Right cardiac atrium (tissue), 5 donors: ENCODE measurements around the gene MAP1LC3A. TPM values are rescaled to one million over a fixed set of nuclear protein-coding genes. Genes with fewer than 3 reads are reported as not detected.
"Not testable (repeated sequence)": the region's sequence is repeated elsewhere in the genome, so short reads cannot be mapped to it uniquely, and the experiment has no call there.

Source experiments
- ATAC-seq, 2 donors: fragments of 200-7000 bp; cut with Tn5 transposase; one replicate each; pipeline versions ENCODE4 v1.8.0 to v1.9.1; 2020; ENCODE audit warnings: moderate library complexity in 2 of 2, mild to moderate bottlenecking in 1 of 2
- DNase-seq, 3 donors: peaks; one replicate each; pipeline ENCODE4 v3.0.0-alpha.2; 2020
- H3K27ac ChIP-seq: one replicate; pipeline ENCODE4 v1.5.1; 2013; ENCODE audit warnings: mild to moderate bottlenecking, low read length, control low read depth, moderate library complexity
- H3K27me3 ChIP-seq: one replicate; pipeline ENCODE4 v1.6.1; 2013; ENCODE audit not compliant: control insufficient read depth, insufficient read depth
- H3K4me1 ChIP-seq: one replicate; pipeline ENCODE4 v1.6.1; 2013; ENCODE audit warnings: low read length; ENCODE audit not compliant: control insufficient read depth, insufficient read depth
- H3K4me3 ChIP-seq: one replicate; pipeline ENCODE4 v1.5.1; 2013; ENCODE audit warnings: low read length, control low read depth
- H3K9me3 ChIP-seq: one replicate; pipeline ENCODE4 v1.6.1; 2013; ENCODE audit warnings: low read length; ENCODE audit not compliant: control insufficient read depth
- WGBS: extraction: QIAGEN DNeasy Blood & Tissue Kit; methylation state at CpG from one replicate; pipeline ENCODE4 v1.1.7; 2013; 5-methylcytosine and 5-hydroxymethylcytosine counted together
- intact Hi-C, 4 donors: fragments of 100-400 bp; cut with DNase I; formaldehyde crosslinking; loops; one replicate each; pipeline versions ENCODE4 v1.11.0 to v1.14.0; 2022 to 2023
- polyA plus RNA-seq: library from polyadenylated mRNA; stranded (reverse); fragments of 200-250 nt; gene quantifications from one replicate; pipeline ENCODE4 v1.2.3, GENCODE V29; 2013
- total RNA-seq, 4 donors: library from RNA; stranded (reverse); fragmentation: NEBNext Ultra II Directional; extraction: Animal tissue kit (Norgen Biotek cat#: 25700); gene quantifications; one replicate each; pipeline ENCODE4 v1.2.1, GENCODE V29; 2021
- donor health status: healthy with polysubstance abuse.
- donor health status: DM: no; HTN: yes; CAD: no.
- donor health status: DM: no; HTN: no; CAD: no.
- donor health status: DM: no; HTN: yes; CAD: no; lungs with severe emphysema.
- donor health status: DM: yes; HTN: yes; CAD: no.

Gene MAP1LC3A
- total and polyA plus RNA-seq, 5 donors = 61.8 to 116 (median 79.9) TPM

DNA sequence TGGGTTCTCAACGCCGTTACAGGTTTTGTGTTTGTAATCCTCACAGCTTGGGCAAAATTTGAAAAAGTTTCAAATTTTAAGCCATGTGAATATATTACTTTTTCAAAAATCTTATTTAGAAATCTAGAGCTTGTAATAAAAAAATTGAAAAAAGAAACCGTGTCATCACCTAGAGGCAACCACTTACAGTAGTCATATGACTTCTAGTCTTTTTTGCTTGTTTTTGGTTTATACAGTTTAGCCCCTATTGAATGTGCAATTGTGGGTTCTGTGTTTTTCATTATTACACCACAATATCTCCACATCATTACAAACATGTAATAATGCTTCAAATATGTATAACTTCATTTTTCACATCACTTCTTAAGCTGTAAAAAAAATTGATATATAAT, 41.4 kb upstream of the MAP1LC3A start:
- WGBS = 1% methylated on average over 3 of the region's 3 CpGs
- intact Hi-C loops = no loop called here
- ATAC-seq (no peak), DNase-seq (no peak)
- H3K27me3 ChIP-seq = no peaks in the 10 kb centered on the region
- peak overlapping the region; percentile 96 for H3K27ac ChIP-seq
- H3K9me3 ChIP-seq = no peaks in the 10 kb centered on the region
- H3K4me1 ChIP-seq = peaks cover 4% of the 10 kb centered on the region
- H3K4me3 ChIP-seq = peak overlapping the region; percentile 83

DNA sequence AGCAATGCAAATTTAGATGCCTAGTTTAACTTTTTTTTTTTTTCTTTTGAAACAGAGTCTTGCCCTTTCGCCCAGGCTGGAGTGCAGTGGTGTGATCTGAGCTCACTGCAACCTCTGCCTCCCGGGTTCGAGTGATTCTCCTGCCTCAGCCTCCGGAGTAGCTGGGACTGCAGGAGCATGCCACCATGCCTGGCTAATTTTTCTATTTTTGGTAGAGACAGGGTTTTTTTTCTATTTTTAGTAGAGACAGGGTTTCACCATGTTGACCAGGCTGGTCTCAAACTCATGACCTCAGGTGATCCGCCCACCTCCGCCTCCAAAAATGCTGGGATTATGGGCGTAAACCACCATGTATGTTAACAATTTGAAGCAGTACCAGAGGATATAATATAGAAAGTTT, 39.7 kb upstream of the MAP1LC3A start:
- H3K27ac ChIP-seq, H3K4me1 ChIP-seq, intact Hi-C loops, DNase-seq, H3K4me3 ChIP-seq, ATAC-seq, H3K27me3 ChIP-seq, H3K9me3 ChIP-seq: not testable (repeated sequence)
- 94% methylated on average over 7 of the region's 7 CpGs for WGBS

DNA sequence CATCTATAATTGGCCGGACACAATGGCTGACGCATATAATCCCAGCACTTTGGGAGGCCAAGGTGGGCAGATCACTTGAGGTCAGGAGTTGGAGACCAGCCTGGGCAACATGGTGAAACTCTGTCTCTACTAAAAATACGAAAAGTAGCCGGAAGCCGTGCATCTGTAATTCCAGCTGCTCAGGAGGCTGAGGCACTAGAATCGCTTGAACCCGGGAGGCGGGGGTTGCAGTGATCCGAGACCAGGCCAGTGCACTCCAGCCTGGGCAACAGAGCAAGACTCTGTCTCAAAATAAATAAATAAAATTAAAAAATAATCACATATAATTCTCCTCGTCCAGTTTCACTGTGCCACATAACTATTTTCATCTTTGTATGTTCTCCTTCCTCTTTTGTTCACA, 38.7 kb upstream of the MAP1LC3A start:
- not testable (repeated sequence) for H3K27me3 ChIP-seq, H3K27ac ChIP-seq, H3K4me1 ChIP-seq, DNase-seq, ATAC-seq, H3K4me3 ChIP-seq, H3K9me3 ChIP-seq
- 85% methylated on average over 10 of the region's 10 CpGs for WGBS
- intact Hi-C loops = loop anchor here in 1 of 4 donors (10.0 kb wide), 1 partner anchor 205 kb away; no protein-coding TSS in a partner anchor

- intact Hi-C loops = loop anchor here in 1 of 4 donors (10.0 kb wide), 1 partner anchor 208 kb away; no protein-coding TSS in a partner anchor
These were observed 35.3 kb upstream of the MAP1LC3A start for GRCh38 chr20:34522969-34523871.

DNA sequence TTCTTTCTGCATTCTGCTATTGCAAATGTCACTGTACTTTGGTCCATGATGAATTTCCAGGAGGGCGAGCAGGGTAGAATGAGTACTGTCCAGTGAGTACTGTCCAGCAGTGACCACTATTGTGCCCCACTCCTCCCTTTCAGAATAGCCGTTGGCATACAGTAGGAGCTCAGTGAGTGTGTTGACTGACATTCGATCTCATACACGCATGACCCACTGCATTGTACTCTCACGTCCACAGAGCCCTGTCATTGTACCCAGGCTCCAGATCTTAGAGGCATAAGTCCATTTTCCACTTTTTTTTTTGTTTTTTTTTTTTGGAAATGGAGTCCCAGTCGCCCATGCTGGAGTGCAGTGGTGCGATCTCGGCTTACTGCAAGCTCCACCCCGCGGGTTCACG, 34.1 kb upstream of the MAP1LC3A start:
- DNase-seq (no peak), ATAC-seq (no peak)
- Histone ChIP-seq H3K9me3 (no peaks in the 10 kb centered on the region), H3K27ac (peak overlapping the region; percentile 5), H3K27me3 (no peaks in the 10 kb centered on the region), H3K4me1 (peaks cover 6% of the 10 kb centered on the region), H3K4me3 (no peak overlapping the region)
- 87% methylated on average over 11 of the region's 11 CpGs for WGBS
- intact Hi-C loops = loop anchor here in 1 of 4 donors (10.0 kb wide), 1 partner anchor 210 kb away; no protein-coding TSS in a partner anchor

More at GRCh38 chr20:34522969-34523871, 35.3 kb upstream of the MAP1LC3A start:
- ATAC-seq (peak in 1 of 2 donors; percentile 30), DNase-seq (no peak)
- H3K4me3 ChIP-seq = no peak overlapping the region
- WGBS = 53% methylated on average over 17 of the region's 17 CpGs
- H3K9me3 ChIP-seq = no peaks in the 10 kb centered on the region
- no peaks in the 10 kb centered on the region for H3K27me3 ChIP-seq
- H3K4me1 ChIP-seq = peaks cover 6% of the 10 kb centered on the region
- peak overlapping the region; percentile 81 for H3K27ac ChIP-seq

DNA sequence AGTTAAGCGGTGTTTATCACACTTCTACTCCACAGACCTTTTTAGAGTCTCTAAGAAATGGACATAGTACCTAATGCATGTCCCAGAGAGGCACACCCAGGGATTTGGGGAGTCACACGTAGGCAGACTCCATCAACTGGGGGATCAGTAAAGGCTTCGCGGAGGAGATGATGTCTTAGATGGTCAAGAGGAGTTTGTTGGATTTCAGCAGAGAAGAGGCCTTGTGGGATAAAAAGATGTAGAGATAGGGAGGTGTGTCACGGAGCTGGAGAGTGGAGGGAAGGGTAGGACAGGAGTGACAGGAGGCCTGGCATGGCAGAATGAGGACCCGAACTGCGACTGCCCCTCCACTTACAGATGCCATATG, 33.2 kb upstream of the MAP1LC3A start:
- WGBS = 85% methylated on average over 7 of the region's 7 CpGs
- intact Hi-C loops = loop anchor here in 1 of 4 donors (10.0 kb wide), 1 partner anchor 211 kb away; no protein-coding TSS in a partner anchor

DNA sequence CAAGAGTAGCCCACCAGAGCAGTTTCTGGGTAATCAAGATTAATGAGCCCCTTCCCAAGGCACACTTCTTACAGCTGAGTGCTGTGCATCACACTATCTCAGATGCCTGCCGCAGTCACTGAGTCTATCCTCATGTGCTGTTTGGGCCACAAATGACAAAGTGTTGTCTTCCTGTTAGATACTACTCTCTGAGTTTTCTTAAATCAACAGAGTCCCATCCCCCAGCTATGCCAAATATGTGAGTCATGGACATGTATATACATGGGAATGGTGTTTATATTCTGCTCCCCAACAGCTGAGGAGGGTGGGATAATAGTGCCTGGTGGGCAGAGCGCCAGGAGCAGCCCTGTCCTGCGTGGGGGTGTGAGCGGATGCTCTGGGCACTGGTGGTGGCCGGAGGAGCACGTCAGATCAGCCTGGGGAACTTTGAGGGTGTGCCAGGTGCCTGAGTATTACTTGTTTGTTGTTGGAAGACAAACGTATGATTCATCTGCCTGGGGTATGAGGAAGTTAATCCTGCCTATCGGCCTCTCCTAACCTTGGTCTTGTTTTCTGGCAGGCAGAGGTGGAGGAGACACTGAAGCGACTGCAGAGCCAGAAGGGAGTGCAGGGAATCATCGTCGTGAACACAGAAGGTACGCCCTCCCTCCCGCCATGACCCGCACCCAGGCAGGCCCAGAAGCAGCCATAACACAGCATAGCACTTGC, 32.7 kb upstream of the MAP1LC3A start:
- intact Hi-C loops = loop anchor here in 1 of 4 donors (10.0 kb wide), 1 partner anchor 211 kb away; no protein-coding TSS in a partner anchor
- DNase-seq (peak; percentile 82 to 84 (median 82)), ATAC-seq (peak; percentile 76 to 91)
- no peaks in the 10 kb centered on the region for H3K27me3 ChIP-seq
- H3K4me1 ChIP-seq = peaks cover 6% of the 10 kb centered on the region
- no peaks in the 10 kb centered on the region for H3K9me3 ChIP-seq
- peak overlapping the region; percentile 58 for H3K27ac ChIP-seq
- 31% methylated on average over 14 of the region's 14 CpGs for WGBS
- no peak overlapping the region for H3K4me3 ChIP-seq

More for the DNA sequence above, 33.2 kb upstream of the MAP1LC3A start:
- Histone ChIP-seq H3K9me3 (no peaks in the 10 kb centered on the region), H3K27me3 (no peaks in the 10 kb centered on the region), H3K27ac (peak overlapping the region; percentile 19), H3K4me1 (peaks cover 6% of the 10 kb centered on the region), H3K4me3 (no peak overlapping the region)
- no peak for ATAC-seq
- DNase-seq = no peak

GRCh38 chr20:34526466-34526865, 32.1 kb upstream of the MAP1LC3A start:
- no peak for DNase-seq
- intact Hi-C loops = loop anchor here in 1 of 4 donors (10.0 kb wide), 1 partner anchor 212 kb away; no protein-coding TSS in a partner anchor
- Histone ChIP-seq H3K4me1 (peaks cover 6% of the 10 kb centered on the region), H3K4me3 (no peak overlapping the region), H3K27me3 (no peaks in the 10 kb centered on the region), H3K27ac (peak overlapping the region; percentile 58), H3K9me3 (no peaks in the 10 kb centered on the region)
- WGBS = 83% methylated on average over 5 of the region's 5 CpGs
- ATAC-seq = no peak

GRCh38 chr20:34527016-34527415, 31.5 kb upstream of the MAP1LC3A start:
- H3K9me3 ChIP-seq = no peaks in the 10 kb centered on the region
- H3K27ac ChIP-seq = peak overlapping the region; percentile 6
- H3K4me1 ChIP-seq = peaks cover 6% of the 10 kb centered on the region
- DNase-seq (no peak), ATAC-seq (no peak)
- WGBS = 89% methylated on average over 10 of the region's 10 CpGs
- no peaks in the 10 kb centered on the region for H3K27me3 ChIP-seq
- H3K4me3 ChIP-seq = no peak overlapping the region
- intact Hi-C loops = loop anchor here in 1 of 4 donors (10.0 kb wide), 1 partner anchor 212 kb away; no protein-coding TSS in a partner anchor

GRCh38 chr20:34528921-34529297, 29.6 kb upstream of the MAP1LC3A start:
- H3K9me3 ChIP-seq = no peaks in the 10 kb centered on the region
- intact Hi-C loops = loop anchor here in 1 of 4 donors (10.0 kb wide), 1 partner anchor 214 kb away; no protein-coding TSS in a partner anchor
- no peak overlapping the region for H3K27ac ChIP-seq
- DNase-seq (peak in 2 of 3 donors; percentile 75 to 77), ATAC-seq (peak; percentile 13 to 49)
- peaks cover 6% of the 10 kb centered on the region for H3K4me1 ChIP-seq
- no peaks in the 10 kb centered on the region for H3K27me3 ChIP-seq
- no peak overlapping the region for H3K4me3 ChIP-seq
- WGBS = 57% methylated on average over 5 of the region's 5 CpGs
